Liver (tissue), 9 donors: Measurements from ENCODE around the gene THEMIS. TPM values are rescaled to one million over a fixed set of nuclear protein-coding genes. Genes with fewer than 3 reads are reported as not detected.

Experiments
- DNase-seq: peaks from one replicate; pipeline ENCODE4 v3.0.0-alpha.2; 2017; ENCODE audit warnings: low spot score
- H3K27ac ChIP-seq, 2 donors: one replicate each; pipeline ENCODE4 v1.7.0; 2013; ENCODE audit warnings: inconsistent platforms in 2 of 2, low read length in 2 of 2, control low read depth in 1 of 2, low read depth in 1 of 2, mild to moderate bottlenecking in 1 of 2
- H3K27me3 ChIP-seq, 4 donors: one replicate each; pipeline versions ENCODE4 v1.6.1 to v1.7.0; 2013; ENCODE audit warnings: low read length in 3 of 4, inconsistent platforms in 1 of 4, mild to moderate bottlenecking in 1 of 4, moderate library complexity in 1 of 4; ENCODE audit not compliant: control insufficient read depth in 4 of 4, insufficient read depth in 4 of 4
- H3K36me3 ChIP-seq, 4 donors: one replicate each; pipeline versions ENCODE4 v1.6.1 to v1.7.0; 2013; ENCODE audit warnings: low read length in 3 of 4, mild to moderate bottlenecking in 3 of 4, low read depth in 1 of 4, moderate library complexity in 1 of 4; ENCODE audit not compliant: control insufficient read depth in 4 of 4, insufficient read depth in 3 of 4
- H3K4me1 ChIP-seq, 4 donors: one replicate each; pipeline versions ENCODE4 v1.6.1 to v1.7.0; 2013; ENCODE audit warnings: low read length in 3 of 4, mild to moderate bottlenecking in 3 of 4, moderate library complexity in 1 of 4; ENCODE audit not compliant: control insufficient read depth in 4 of 4, insufficient read depth in 4 of 4
- H3K4me3 ChIP-seq, 3 donors: one replicate each; pipeline versions ENCODE4 v1.6.1 to v1.7.0; 2013; ENCODE audit warnings: low read length in 3 of 3, control low read depth in 1 of 3, low read depth in 1 of 3, mild to moderate bottlenecking in 1 of 3
- H3K9ac ChIP-seq, 2 donors: one replicate each; pipeline ENCODE4 v1.7.0; 2013; ENCODE audit warnings: low read length in 2 of 2, mild to moderate bottlenecking in 2 of 2, moderate library complexity in 2 of 2, control low read depth in 1 of 2, low read depth in 1 of 2
- H3K9me3 ChIP-seq, 4 donors: one replicate each; pipeline versions ENCODE4 v1.6.1 to v1.7.0; 2013; ENCODE audit warnings: low read length in 3 of 4; ENCODE audit not compliant: control insufficient read depth in 4 of 4
- ATF3 ChIP-seq: IDR thresholded peaks from 2 replicates; pipeline ENCODE4 v1.6.1; 2016; ENCODE audit warnings: antibody characterized with exemption
- CTCF ChIP-seq: fragments of 150-350 bp; IDR thresholded peaks from 2 replicates; pipeline ENCODE4 v1.5.1; 2017; ENCODE audit warnings: improper control_type of control experiment, low read depth, low read length; ENCODE audit not compliant: missing input control
- EGR1 ChIP-seq, 2 donors: IDR thresholded peaks; 2 replicates each; pipeline ENCODE4 v1.6.1; 2016 to 2018; ENCODE audit warnings: antibody characterized with exemption in 2 of 2, low read depth in 2 of 2
- FOXA1 ChIP-seq: IDR thresholded peaks from 2 replicates; pipeline ENCODE4 v1.6.1; 2016; ENCODE audit warnings: antibody characterized with exemption
- FOXA2 ChIP-seq: IDR thresholded peaks from 2 replicates; pipeline ENCODE4 v1.6.1; 2016; ENCODE audit warnings: antibody characterized with exemption
- GABPA ChIP-seq, 2 donors: IDR thresholded peaks in 1 of 2; conservative IDR thresholded peaks in 1 of 2; 2 replicates each; pipeline ENCODE4 v1.6.1; 2016; ENCODE audit warnings: antibody characterized with exemption in 2 of 2, mild to moderate bottlenecking in 1 of 2, moderate library complexity in 1 of 2
- HNF4A ChIP-seq, 2 donors: conservative IDR thresholded peaks; 2 replicates each; pipeline ENCODE4 v1.6.1; 2016; ENCODE audit warnings: antibody characterized with exemption in 2 of 2, mild to moderate bottlenecking in 2 of 2
- HNF4G ChIP-seq: IDR thresholded peaks from 2 replicates; pipeline ENCODE4 v1.6.1; 2016; ENCODE audit warnings: antibody characterized with exemption
- JUND ChIP-seq, 2 donors: IDR thresholded peaks; 2 replicates each; pipeline ENCODE4 v1.6.1; 2016; ENCODE audit warnings: antibody characterized with exemption in 2 of 2
- MAX ChIP-seq: IDR thresholded peaks from 2 replicates; pipeline ENCODE4 v1.6.1; 2016; ENCODE audit warnings: antibody characterized with exemption
- NR2F2 ChIP-seq: IDR thresholded peaks from 2 replicates; pipeline ENCODE4 v1.6.1; 2016; ENCODE audit warnings: antibody characterized with exemption
- RAD21 ChIP-seq, 2 donors: IDR thresholded peaks; 2 replicates each; pipeline ENCODE4 v1.6.1; 2016; ENCODE audit warnings: antibody characterized with exemption in 2 of 2, mild to moderate bottlenecking in 2 of 2
- REST ChIP-seq: IDR thresholded peaks from 2 replicates; pipeline ENCODE4 v1.6.1; 2016; ENCODE audit warnings: antibody characterized with exemption, mild to moderate bottlenecking
- RXRA ChIP-seq, 2 donors: IDR thresholded peaks; 2 replicates each; pipeline ENCODE4 v1.6.1; 2017 to 2018; ENCODE audit warnings: antibody characterized with exemption in 2 of 2, mild to moderate bottlenecking in 1 of 2
- SP1 ChIP-seq: IDR thresholded peaks from 2 replicates; pipeline ENCODE4 v1.6.1; 2018; ENCODE audit warnings: antibody characterized with exemption, mild to moderate bottlenecking
- TAF1 ChIP-seq: conservative IDR thresholded peaks from 2 replicates; pipeline ENCODE4 v1.6.1; 2016; ENCODE audit warnings: antibody characterized with exemption, mild to moderate bottlenecking
- YY1 ChIP-seq: IDR thresholded peaks from 2 replicates; pipeline ENCODE4 v1.6.1; 2016; ENCODE audit warnings: antibody characterized with exemption, mild to moderate bottlenecking
- ZBTB33 ChIP-seq: IDR thresholded peaks from 2 replicates; pipeline ENCODE4 v1.6.1; 2016; ENCODE audit warnings: antibody characterized with exemption
- WGBS: extraction: QIAGEN DNeasy Blood & Tissue Kit; methylation state at CpG from one replicate; pipeline ENCODE4 v1.1.7; 2013; 5-methylcytosine and 5-hydroxymethylcytosine counted together
- polyA plus RNA-seq, 2 donors: library from polyadenylated mRNA; stranded (reverse) in 1 of 2; unstranded in 1 of 2; fragments of 200-250 nt in 1 of 2; fragments of >200 nt in 1 of 2; fragmentation: Nextera tagmentation in 1 of 2; extraction: Ambion mirVana in 1 of 2; gene quantifications; one replicate each; pipeline versions ENCODE4 v1.2.1 to v1.2.3, GENCODE V29; 2013 to 2015
- total RNA-seq, 2 donors: library from RNA; depleted of rRNA; stranded (reverse); fragments of >200 nt; gene quantifications; one replicate each; pipeline ENCODE4 v1.2.3, GENCODE V29; 2014
- donor health status: healthy.
- donor health status: healthy.
- donor health status: healthy.
- donor health status: healthy.
- donor health status: healthy.

Gene THEMIS
- total and polyA plus RNA-seq, 4 donors, result 0.05 to 0.59 (median 0.21) TPM

- TF ChIP-seq RXRA (IDR thresholded peaks at IDR 0.05) (no peak), HNF4A (conservative IDR thresholded peaks at IDR 0.05) (no peak), JUND (IDR thresholded peaks at IDR 0.05) (no peak), RAD21 (IDR thresholded peaks at IDR 0.05) (no peak), HNF4G (no peak), YY1 (no peak), FOXA2 (no peak), ATF3 (no peak), MAX (no peak), EGR1 (IDR thresholded peaks at IDR 0.05; ENCODE audit: low read depth in 2 of 2) (no peak), FOXA1 (no peak), ZBTB33 (no peak), GABPA (IDR thresholded peaks at IDR 0.05 in 1 of 2, conservative IDR thresholded peaks at IDR 0.05 in 1 of 2) (no peak), CTCF (no peak)
- Histone ChIP-seq H3K27ac (no peak overlapping the region), H3K4me3 (no peak overlapping the region), H3K9me3 (no peaks in the 10 kb centered on the region), H3K27me3 (no peaks in the 10 kb centered on the region), H3K4me1 (no peaks in the 10 kb centered on the region), H3K36me3 (no peaks in the 10 kb centered on the region), H3K9ac (no peak overlapping the region)
- DNase-seq, result no peak
- WGBS, result 88% methylated on average over 3 of the region's 3 CpGs
These were observed 151.8 kb downstream of the THEMIS start for GRCh38 chr6:127749095-127749494.

GRCh38 chr6:127748290-127748689 is 152.6 kb downstream of the THEMIS start:
- no peaks in the 10 kb centered on the region for H3K36me3 ChIP-seq
- H3K9ac ChIP-seq, result no peak overlapping the region
- 57% methylated on average over 2 of the region's 2 CpGs for WGBS
- no peak for DNase-seq
- no peaks in the 10 kb centered on the region for H3K27me3 ChIP-seq
- TF ChIP-seq JUND (IDR thresholded peaks at IDR 0.05) (no peak), SP1 (no peak), EGR1 (IDR thresholded peaks at IDR 0.05; ENCODE audit: low read depth in 2 of 2) (no peak), REST (no peak), FOXA2 (no peak), TAF1 (no peak), HNF4A (conservative IDR thresholded peaks at IDR 0.05) (no peak), NR2F2 (no peak)
- H3K4me3 ChIP-seq, result no peak overlapping the region
- H3K9me3 ChIP-seq, result no peaks in the 10 kb centered on the region
- H3K27ac ChIP-seq, result no peak overlapping the region
- H3K4me1 ChIP-seq, result no peaks in the 10 kb centered on the region
